B cell (primary cell): ENCODE measurements around the gene S100G.

ENCODE experiments used
- EZH2 ChIP-seq: IDR thresholded peaks from 2 replicates; pipeline ENCODE4 v1.6.1; 2012; ENCODE audit warnings: borderline replicate concordance, low read depth, mild to moderate bottlenecking, moderate library complexity, low read length; ENCODE audit not compliant: insufficient read depth, poor library complexity, severe bottlenecking
- TF ChIP-seq, protein P1 (sequence below): fragments of 200-600 bp; IDR thresholded peaks from one replicate; pipeline ENCODE4 v1.8.0; 2022; ENCODE audit warnings: antibody characterized with exemption, mild to moderate bottlenecking

DNA sequence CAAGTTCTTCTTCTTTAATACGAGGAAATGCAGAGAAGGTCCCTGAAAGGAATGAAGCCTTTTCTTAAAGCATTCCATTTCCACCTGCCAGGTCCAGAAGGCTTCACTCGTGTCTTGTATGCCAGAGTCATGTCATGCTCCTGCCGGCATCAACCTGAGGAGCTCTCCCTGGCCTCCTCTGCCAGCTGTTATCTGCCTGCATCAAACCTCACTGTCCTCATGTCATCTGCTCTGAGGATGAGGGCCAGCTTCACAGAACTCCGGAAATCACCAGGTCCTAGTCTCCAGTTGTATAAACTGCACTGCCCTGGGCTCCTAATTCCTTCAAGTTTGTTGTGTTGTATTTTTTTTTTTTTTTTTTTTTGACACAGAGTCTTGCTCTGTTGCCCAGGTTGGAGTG, 20.0 kb upstream of the S100G start:
- TF ChIP-seq, protein P1, sequence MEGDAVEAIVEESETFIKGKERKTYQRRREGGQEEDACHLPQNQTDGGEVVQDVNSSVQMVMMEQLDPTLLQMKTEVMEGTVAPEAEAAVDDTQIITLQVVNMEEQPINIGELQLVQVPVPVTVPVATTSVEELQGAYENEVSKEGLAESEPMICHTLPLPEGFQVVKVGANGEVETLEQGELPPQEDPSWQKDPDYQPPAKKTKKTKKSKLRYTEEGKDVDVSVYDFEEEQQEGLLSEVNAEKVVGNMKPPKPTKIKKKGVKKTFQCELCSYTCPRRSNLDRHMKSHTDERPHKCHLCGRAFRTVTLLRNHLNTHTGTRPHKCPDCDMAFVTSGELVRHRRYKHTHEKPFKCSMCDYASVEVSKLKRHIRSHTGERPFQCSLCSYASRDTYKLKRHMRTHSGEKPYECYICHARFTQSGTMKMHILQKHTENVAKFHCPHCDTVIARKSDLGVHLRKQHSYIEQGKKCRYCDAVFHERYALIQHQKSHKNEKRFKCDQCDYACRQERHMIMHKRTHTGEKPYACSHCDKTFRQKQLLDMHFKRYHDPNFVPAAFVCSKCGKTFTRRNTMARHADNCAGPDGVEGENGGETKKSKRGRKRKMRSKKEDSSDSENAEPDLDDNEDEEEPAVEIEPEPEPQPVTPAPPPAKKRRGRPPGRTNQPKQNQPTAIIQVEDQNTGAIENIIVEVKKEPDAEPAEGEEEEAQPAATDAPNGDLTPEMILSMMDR, result no peak
- TF ChIP-seq EZH2, result no peak
